Mesothelial cell of epicardium (in vitro differentiated cells): ENCODE data around the gene POLE. TPM values are rescaled to one million over a fixed set of nuclear protein-coding genes. Genes with fewer than 3 reads are reported as not detected.

Experiments
- DNase-seq, 2 experiments: peaks; one replicate each; pipeline ENCODE4 v3.0.0; 2021; ENCODE audit warnings: low spot score in 2 of 2; ENCODE audit not compliant: unreplicated experiment in 2 of 2
- H3K27ac Mint-ChIP-seq: 2 replicates; pipeline ENCODE4 v1.8.0; 2021; ENCODE audit warnings: mixed read lengths
- H3K27me3 Mint-ChIP-seq: 2 replicates; pipeline ENCODE4 v1.8.0; 2021; ENCODE audit warnings: low read depth, mixed read lengths
- H3K36me3 Mint-ChIP-seq: 2 replicates; pipeline ENCODE4 v1.8.0; 2021; ENCODE audit warnings: mixed read lengths
- H3K4me1 Mint-ChIP-seq: 2 replicates; pipeline ENCODE4 v1.8.0; 2021; ENCODE audit warnings: mixed read lengths
- H3K4me3 Mint-ChIP-seq: 2 replicates; pipeline ENCODE4 v1.8.0; 2021; ENCODE audit warnings: mild to moderate bottlenecking, moderate library complexity, mixed read lengths
- H3K9me3 Mint-ChIP-seq: 2 replicates; pipeline ENCODE4 v1.8.0; 2021; ENCODE audit warnings: mixed read lengths
- CTCF ChIP-seq: fragments of 200-600 bp; sonication (generic); IDR thresholded peaks from one replicate; pipeline ENCODE4 v1.5.0; 2021; ENCODE audit warnings: antibody characterized with exemption; ENCODE audit not compliant: unreplicated experiment
- total RNA-seq: library from RNA; stranded (reverse); gene quantifications from 3 replicates; pipeline ENCODE4 v1.2.1, GENCODE V29; 2021

The POLE gene
- total RNA-seq, 1 donor from 2014 or later, result 124 TPM

DNA sequence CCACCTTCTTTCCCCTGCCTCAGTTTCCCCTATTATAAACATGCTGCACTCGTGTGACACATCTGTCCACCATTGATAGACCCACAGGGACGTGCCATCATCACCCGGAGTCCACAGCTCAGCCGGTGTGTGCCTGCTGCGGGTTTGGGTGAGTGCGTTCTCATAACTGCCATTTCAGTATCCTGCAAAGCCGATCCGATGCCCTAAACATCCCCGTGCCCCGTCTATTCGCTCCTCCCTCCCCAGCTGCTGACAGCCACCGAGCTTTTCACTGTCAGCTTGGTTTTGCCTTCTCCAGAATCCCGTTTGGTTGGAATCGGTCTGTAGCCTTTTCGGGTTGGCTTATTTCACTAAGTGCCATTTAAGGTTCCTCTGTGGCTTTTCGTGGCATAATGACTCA is 80.7 kb downstream of the POLE start:
- Mint-ChIP-seq H3K4me3 (no peak overlapping the region), H3K27me3 (peaks cover 67% of the 10 kb centered on the region), H3K27ac (no peak overlapping the region), H3K9me3 (no peaks in the 10 kb centered on the region), H3K4me1 (peaks cover 13% of the 10 kb centered on the region), H3K36me3 (no peaks in the 10 kb centered on the region)
- TF ChIP-seq CTCF, result no peak
- no peak for DNase-seq

DNA sequence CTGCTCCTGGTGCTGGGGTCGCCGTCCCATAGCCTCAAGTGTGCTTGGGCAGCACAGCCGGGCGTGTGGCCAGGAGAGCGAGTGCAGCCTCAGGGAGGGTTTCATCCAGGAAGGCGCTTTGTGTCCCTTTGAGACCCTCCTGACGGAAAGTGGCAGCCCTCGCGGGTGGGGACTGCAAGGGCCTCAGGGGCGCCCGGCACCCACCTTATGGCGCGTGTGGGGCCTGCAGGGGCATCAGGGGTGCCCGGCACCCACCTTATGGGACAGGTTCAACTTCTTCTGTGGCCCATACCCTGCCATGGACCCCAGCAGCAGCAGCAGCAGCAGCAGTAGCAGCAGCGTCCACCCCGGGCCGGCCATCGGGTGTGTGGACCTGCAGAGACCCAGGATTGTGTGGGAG is 81.2 kb downstream of the POLE start:
- no peak overlapping the region for H3K27ac Mint-ChIP-seq
- H3K36me3 Mint-ChIP-seq, result no peaks in the 10 kb centered on the region
- DNase-seq, result no peak
- no peaks in the 10 kb centered on the region for H3K9me3 Mint-ChIP-seq
- peaks cover 66% of the 10 kb centered on the region for H3K27me3 Mint-ChIP-seq
- H3K4me3 Mint-ChIP-seq, result no peak overlapping the region
- no peak for TF ChIP-seq CTCF
- peaks cover 15% of the 10 kb centered on the region for H3K4me1 Mint-ChIP-seq

- DNase-seq, result no peak
- Mint-ChIP-seq H3K27me3 (peaks cover 61% of the 10 kb centered on the region), H3K27ac (no peak overlapping the region), H3K36me3 (no peaks in the 10 kb centered on the region), H3K4me3 (no peak overlapping the region), H3K4me1 (peaks cover 21% of the 10 kb centered on the region), H3K9me3 (no peaks in the 10 kb centered on the region)
- TF ChIP-seq CTCF, result no peak
These were observed 82.3 kb downstream of the POLE start for GRCh38 chr12:132604668-132605441.

DNA sequence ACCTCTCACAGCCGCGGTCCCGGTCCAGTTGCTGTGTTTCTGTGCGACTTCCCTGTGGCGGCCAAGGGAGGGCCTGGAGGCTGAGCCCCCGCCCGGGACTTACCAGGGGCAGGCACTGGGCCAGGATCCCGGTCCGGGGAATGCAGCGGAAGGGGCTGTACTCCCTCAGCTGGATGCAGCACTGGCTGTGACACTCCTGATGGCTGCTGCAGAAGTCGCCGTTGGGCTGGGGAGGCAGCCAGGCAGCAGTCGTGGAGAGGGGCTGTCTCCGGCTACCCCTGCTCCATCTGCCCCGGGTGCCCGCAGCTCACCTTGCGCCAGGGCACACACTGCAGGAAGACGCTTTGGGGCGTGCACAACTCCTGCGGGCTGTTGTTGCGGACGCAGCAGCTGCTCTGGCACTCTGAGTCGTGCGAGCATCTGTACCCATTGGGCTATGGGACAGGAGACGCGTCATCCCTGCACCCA is 83.0 kb downstream of the POLE start:
- no peaks in the 10 kb centered on the region for H3K36me3 Mint-ChIP-seq
- no peak for TF ChIP-seq CTCF
- H3K9me3 Mint-ChIP-seq, result no peaks in the 10 kb centered on the region
- peaks cover 56% of the 10 kb centered on the region for H3K27me3 Mint-ChIP-seq
- peaks cover 21% of the 10 kb centered on the region for H3K4me1 Mint-ChIP-seq
- DNase-seq, result no peak
- H3K27ac Mint-ChIP-seq, result no peak overlapping the region
- H3K4me3 Mint-ChIP-seq, result no peak overlapping the region

DNA sequence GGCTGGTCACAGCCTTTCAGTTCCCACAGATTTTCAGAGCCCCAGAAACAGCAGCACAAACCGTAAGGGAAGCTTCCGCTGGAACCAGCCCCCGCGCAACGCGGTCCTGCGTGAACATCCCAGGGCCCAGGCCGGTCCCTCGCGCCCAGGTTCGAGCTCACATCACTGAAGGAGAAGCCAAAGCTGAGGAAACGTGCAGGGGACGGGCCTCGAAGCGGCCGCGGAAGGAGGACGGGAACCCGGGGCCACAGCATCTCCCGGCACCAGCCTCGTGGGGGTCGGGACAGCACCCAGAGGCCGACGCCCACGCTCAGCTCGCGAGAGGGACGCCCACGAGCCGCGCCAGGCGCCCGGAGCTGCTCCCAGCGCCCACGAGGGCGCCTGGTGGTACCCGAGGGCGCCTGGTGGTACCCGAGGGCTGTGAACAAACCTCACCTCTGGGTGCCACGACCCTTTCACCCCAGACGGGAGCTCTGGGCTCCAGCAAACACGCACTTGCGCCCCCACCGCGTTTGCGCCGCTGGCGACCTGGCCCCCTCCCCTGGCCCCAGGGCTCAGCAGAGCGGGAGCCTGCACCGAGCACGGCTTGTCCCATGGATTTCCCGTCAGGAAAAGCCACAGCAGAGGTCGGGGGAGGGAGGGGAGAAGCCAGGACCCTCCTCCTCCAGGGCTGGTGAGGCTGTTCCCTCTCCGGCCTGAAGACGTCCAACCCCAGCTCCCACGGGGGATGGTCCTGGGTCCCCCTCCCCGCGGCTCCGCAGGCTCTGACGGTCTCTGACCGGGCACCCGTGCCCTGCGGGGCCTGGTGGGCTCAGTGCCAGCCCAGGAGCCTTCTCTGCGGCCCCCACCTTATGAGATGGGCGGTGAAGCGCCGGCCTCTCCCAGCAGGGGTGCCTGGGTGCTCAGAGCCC is 83.6 kb downstream of the POLE start:
- H3K36me3 Mint-ChIP-seq, result no peaks in the 10 kb centered on the region
- H3K4me1 Mint-ChIP-seq, result peaks cover 25% of the 10 kb centered on the region
- peaks cover 51% of the 10 kb centered on the region for H3K27me3 Mint-ChIP-seq
- no peak overlapping the region for H3K4me3 Mint-ChIP-seq
- no peak for TF ChIP-seq CTCF
- H3K9me3 Mint-ChIP-seq, result no peaks in the 10 kb centered on the region
- peak overlapping the region; percentile 34 for H3K27ac Mint-ChIP-seq
- no peak for DNase-seq
